ENCODE data around the gene PLEKHD1. TPM values are rescaled to one million over a fixed set of nuclear protein-coding genes. Genes with fewer than 3 reads are reported as not detected.

Gene PLEKHD1
- total and polyA plus RNA-seq, 2 donors (not counting 1 experiment from before 2014, with no cell fraction given) = 0.12 TPM

DNA sequence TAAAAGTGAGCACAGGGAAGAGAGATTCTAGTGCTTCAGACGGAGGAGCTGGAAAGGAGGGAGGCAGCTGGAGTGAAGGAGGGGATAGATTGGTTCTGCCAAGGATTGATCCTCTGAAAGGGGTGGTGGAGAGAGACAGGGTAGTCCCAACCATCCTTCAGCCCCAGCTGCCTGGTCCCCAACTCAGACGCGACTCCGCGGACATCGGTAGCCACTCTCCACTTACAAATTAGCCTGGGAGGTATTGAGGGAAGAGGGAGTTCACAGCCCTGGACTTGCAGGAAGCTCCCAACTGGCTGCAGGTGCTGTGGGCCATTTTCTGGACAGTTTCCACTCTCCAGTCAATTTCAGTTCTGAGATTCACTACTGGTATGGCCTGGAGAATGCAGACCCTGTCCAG lies 1.2 kb downstream of the PLEKHD1 start:
- CTCF ChIA-PET = interaction anchor here (1.6 to 1.7 kb wide), 2 partner anchors 26 to 243 kb away, joined by 3 to 4 read pairs; no protein-coding TSS in a partner anchor
- POLR2A ChIA-PET = no interaction called here
- Mint-ChIP-seq H3K27ac (no peak overlapping the region), H3K4me3 (no peak overlapping the region), H3K27me3 (peaks cover 54% of the 10 kb centered on the region), H3K4me1 (peaks cover 23% of the 10 kb centered on the region), H3K9me3 (ENCODE audit: insufficient read depth) (no peaks in the 10 kb centered on the region)
- H4K20me1 ChIP-seq (ENCODE audit: control insufficient read depth, insufficient read depth, low read length, poor library complexity, severe bottlenecking) = no peaks in the 10 kb centered on the region
- H3K4me1 ChIP-seq (ENCODE audit: control insufficient read depth in 2 of 2, insufficient read depth in 2 of 2, low read length in 2 of 2) = peaks cover 11 to 16% of the 10 kb centered on the region in 2 donors
- no peak overlapping the region for H3K4me3 ChIP-seq (ENCODE audit: control extremely low read depth in 1 of 5, extremely low read depth in 1 of 5, insufficient read depth in 1 of 5, low read depth in 2 of 5, low read length in 4 of 5)
- ATAC-seq (ENCODE audit: low read depth) = no peak
- H3K9ac ChIP-seq (ENCODE audit: low read length) = no peak overlapping the region
- no peak overlapping the region for H3K4me2 ChIP-seq (replicated peaks; ENCODE audit: low read depth, low read length, poor library complexity, severe bottlenecking)
- TF ChIP-seq, protein P1, sequence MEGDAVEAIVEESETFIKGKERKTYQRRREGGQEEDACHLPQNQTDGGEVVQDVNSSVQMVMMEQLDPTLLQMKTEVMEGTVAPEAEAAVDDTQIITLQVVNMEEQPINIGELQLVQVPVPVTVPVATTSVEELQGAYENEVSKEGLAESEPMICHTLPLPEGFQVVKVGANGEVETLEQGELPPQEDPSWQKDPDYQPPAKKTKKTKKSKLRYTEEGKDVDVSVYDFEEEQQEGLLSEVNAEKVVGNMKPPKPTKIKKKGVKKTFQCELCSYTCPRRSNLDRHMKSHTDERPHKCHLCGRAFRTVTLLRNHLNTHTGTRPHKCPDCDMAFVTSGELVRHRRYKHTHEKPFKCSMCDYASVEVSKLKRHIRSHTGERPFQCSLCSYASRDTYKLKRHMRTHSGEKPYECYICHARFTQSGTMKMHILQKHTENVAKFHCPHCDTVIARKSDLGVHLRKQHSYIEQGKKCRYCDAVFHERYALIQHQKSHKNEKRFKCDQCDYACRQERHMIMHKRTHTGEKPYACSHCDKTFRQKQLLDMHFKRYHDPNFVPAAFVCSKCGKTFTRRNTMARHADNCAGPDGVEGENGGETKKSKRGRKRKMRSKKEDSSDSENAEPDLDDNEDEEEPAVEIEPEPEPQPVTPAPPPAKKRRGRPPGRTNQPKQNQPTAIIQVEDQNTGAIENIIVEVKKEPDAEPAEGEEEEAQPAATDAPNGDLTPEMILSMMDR (IDR thresholded peaks at IDR 0.05) = no peak
- TF ChIP-seq EZH2 (IDR thresholded peaks at IDR 0.05; ENCODE audit: borderline replicate concordance, insufficient read depth, low read depth, low read length, poor library complexity, severe bottlenecking) = no peak
- no peaks in the 10 kb centered on the region for H3K36me3 ChIP-seq (replicated peaks in 1 of 2; ENCODE audit: control extremely low read depth in 1 of 2, control insufficient read depth in 1 of 2, extremely low read depth in 1 of 2, insufficient read depth in 2 of 2, low read length in 1 of 2)
- no peak overlapping the region for H3K27ac ChIP-seq (ENCODE audit: low read length in 2 of 2)
- H3K27me3 ChIP-seq (replicated peaks in 1 of 4; ENCODE audit: control extremely low read depth in 1 of 4, control insufficient read depth in 3 of 4, insufficient read depth in 4 of 4, low read length in 3 of 4) = peaks cover 0 to 51% (median 17%) of the 10 kb centered on the region in 4 experiments
- 80% methylated on average over 1 of the region's 6 CpGs for WGBS (ENCODE audit: insufficient coverage)
- H2AFZ ChIP-seq (ENCODE audit: insufficient read depth, low read depth, low read length, poor library complexity, severe bottlenecking) = no peak overlapping the region
- intact Hi-C loops (cut with micrococcal nuclease) = no loop called here
- no peaks in the 10 kb centered on the region for H3K79me2 ChIP-seq (ENCODE audit: control insufficient read depth, insufficient read depth, low read length)
- DNase-seq = no peak
- H3K9me3 ChIP-seq (ENCODE audit: control extremely low read depth in 1 of 3, control insufficient read depth in 2 of 3, insufficient read depth in 1 of 3, low read length in 2 of 3) = no peaks in the 10 kb centered on the region

DNA sequence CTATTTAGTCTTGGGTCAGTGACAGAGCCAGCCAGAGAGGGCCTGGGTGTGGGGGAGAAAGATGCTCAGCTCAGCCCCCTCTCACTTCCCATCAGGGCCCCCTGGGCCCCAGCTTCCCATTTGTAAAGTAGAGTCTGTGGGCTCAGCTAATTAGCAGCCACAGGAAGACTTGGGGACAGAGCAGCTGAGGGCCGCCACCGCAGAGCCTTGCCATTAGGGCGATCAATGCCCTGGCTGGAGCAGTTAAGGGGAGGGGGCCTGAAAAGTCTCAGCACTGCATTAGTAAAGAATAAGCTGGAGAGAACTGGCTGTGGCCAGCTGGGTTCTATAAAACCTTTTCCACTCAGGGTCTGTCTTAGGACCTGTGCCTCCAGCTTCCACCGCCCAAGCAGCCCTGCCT lies 2.7 kb downstream of the PLEKHD1 start:
- Histone ChIP-seq H3K27me3 (replicated peaks in 1 of 4; ENCODE audit: control extremely low read depth in 1 of 4, control insufficient read depth in 3 of 4, insufficient read depth in 4 of 4, low read length in 3 of 4) (peaks cover 0 to 45% (median 17%) of the 10 kb centered on the region in 4 experiments), H4K20me1 (ENCODE audit: control insufficient read depth, insufficient read depth, low read length, poor library complexity, severe bottlenecking) (no peaks in the 10 kb centered on the region), H3K4me3 (ENCODE audit: control extremely low read depth in 1 of 5, extremely low read depth in 1 of 5, insufficient read depth in 1 of 5, low read depth in 2 of 5, low read length in 4 of 5) (no peak overlapping the region), H3K79me2 (ENCODE audit: control insufficient read depth, insufficient read depth, low read length) (no peaks in the 10 kb centered on the region), H3K9me3 (ENCODE audit: control extremely low read depth in 1 of 3, control insufficient read depth in 2 of 3, insufficient read depth in 1 of 3, low read length in 2 of 3) (no peaks in the 10 kb centered on the region), H3K36me3 (replicated peaks in 1 of 2; ENCODE audit: control extremely low read depth in 1 of 2, control insufficient read depth in 1 of 2, extremely low read depth in 1 of 2, insufficient read depth in 2 of 2, low read length in 1 of 2) (no peaks in the 10 kb centered on the region), H3K27ac (ENCODE audit: low read length in 2 of 2) (no peak overlapping the region), H3K9ac (ENCODE audit: low read length) (no peak overlapping the region), H3K4me2 (replicated peaks; ENCODE audit: low read depth, low read length, poor library complexity, severe bottlenecking) (no peak overlapping the region), H2AFZ (ENCODE audit: insufficient read depth, low read depth, low read length, poor library complexity, severe bottlenecking) (no peak overlapping the region), H3K4me1 (ENCODE audit: control insufficient read depth in 2 of 2, insufficient read depth in 2 of 2, low read length in 2 of 2) (peaks cover 8 to 11% of the 10 kb centered on the region in 2 donors)
- 90% methylated on average over 4 of the region's 4 CpGs for WGBS (ENCODE audit: insufficient coverage)
- CTCF ChIA-PET = no interaction called here
- POLR2A ChIA-PET = no interaction called here
- intact Hi-C loops (cut with micrococcal nuclease) = no loop called here
- DNase-seq (no peak), ATAC-seq (ENCODE audit: low read depth) (no peak)
- no peak overlapping the region for H3K4me3 Mint-ChIP-seq
- peaks cover 16% of the 10 kb centered on the region for H3K4me1 Mint-ChIP-seq
- no peak overlapping the region for H3K27ac Mint-ChIP-seq
- H3K27me3 Mint-ChIP-seq = peaks cover 59% of the 10 kb centered on the region
- no peaks in the 10 kb centered on the region for H3K9me3 Mint-ChIP-seq (ENCODE audit: insufficient read depth)
- TF ChIP-seq, protein P1 (IDR thresholded peaks at IDR 0.05) = no peak
- TF ChIP-seq EZH2 (IDR thresholded peaks at IDR 0.05; ENCODE audit: borderline replicate concordance, insufficient read depth, low read depth, low read length, poor library complexity, severe bottlenecking) = no peak

Data from B cell (primary cell).